NCI-H2196 (cell line): Measurements from ENCODE around the gene GNPDA1.
"Not testable (repeated sequence)": the region's sequence is repeated elsewhere in the genome, so short reads cannot be mapped to it uniquely, and the experiment has no call there.

Experiments used
- DNase-seq: peaks from one replicate; lab custom pipeline; 2025; ENCODE audit not compliant: unreplicated experiment; lab: John Stamatoyannopoulos, UW

The GNPDA1 gene

GRCh38 chr5:142012792-142013388 is at the start of gene GNPDA1:
Gene GNPDA1, minus strand, starts transcription at chr5:142013027. Its CDS starts 992 bp downstream, at chr5:142012035.
- DNase-seq = peak; percentile 85

DNA sequence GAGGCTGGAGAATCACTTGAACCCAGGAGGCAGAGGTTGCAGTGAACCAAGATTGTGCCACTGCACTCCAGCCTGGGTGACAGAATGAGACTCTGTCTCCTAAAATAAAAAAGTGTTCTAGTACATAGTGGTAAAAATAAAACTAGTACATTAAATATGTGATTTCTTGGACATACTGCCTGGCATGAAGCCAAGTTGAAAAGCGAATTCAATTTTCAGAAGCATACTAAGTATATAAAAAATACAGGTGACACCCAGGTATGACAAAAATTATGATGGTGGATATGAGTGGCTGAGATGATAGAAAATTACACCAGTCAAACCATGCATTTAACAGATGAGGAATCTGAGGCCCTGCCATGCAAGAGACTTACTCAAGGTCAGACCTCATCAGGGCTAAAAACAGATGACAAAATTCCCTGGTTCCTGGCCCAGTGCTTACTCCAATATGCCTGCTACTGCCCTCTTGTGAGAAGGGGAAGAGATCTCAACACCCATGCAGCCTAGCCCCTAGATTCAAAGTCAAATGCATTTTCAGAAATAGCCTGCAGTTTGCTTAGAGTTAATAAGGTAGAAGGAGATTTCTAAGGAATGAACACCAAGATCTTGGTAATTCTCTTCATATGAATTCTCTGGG is 46.6 kb upstream of the GNPDA1 start:
- DNase-seq = no peak

GRCh38 chr5:142057697-142058056 is 44.9 kb upstream of the GNPDA1 start:
- DNase-seq = no peak

- no peak for DNase-seq
Observed at GRCh38 chr5:142056816-142057696, 44.2 kb upstream of the GNPDA1 start.

DNA sequence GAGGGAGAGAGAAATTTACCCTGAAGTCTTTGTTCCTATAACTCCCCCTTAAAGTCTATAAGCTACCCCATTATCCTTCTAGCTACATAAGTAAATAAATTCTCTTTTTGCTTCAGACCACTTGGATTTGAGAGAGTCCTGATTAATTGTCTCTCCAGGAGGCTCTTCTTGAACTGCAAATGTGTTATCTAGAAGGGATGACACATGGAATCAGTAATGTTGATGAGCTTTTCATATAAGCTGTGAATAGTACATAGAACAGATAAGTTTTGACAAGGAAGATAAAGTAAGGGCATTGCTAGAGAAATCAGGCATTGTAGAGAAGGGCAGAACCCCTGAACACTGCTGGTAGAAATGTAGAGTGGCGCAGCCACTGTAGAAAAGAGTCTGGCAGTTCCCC is 42.5 kb upstream of the GNPDA1 start:
- DNase-seq = no peak

GRCh38 chr5:142053426-142054151 is 40.8 kb upstream of the GNPDA1 start:
- no peak for DNase-seq

DNA sequence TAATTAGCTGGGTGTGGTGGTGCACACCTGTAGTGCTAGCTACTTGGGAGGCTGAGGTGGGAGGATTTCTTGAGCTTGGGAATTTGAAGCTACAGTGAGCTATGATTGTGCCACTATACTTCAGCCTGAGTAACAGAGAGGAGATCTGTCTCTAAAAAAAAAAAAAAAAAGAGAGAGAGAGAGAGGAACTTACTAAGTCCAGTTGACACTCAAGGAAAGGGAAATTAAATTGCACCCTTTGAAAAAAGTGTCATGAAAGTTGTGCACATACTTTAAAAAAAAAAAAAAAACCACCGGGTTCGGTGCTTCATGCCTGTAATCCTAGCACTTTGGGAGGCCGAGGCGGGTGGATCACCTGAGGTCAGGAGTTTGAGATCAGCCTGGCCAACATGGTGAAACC is 39.2 kb upstream of the GNPDA1 start:
- not testable (repeated sequence) for DNase-seq

DNA sequence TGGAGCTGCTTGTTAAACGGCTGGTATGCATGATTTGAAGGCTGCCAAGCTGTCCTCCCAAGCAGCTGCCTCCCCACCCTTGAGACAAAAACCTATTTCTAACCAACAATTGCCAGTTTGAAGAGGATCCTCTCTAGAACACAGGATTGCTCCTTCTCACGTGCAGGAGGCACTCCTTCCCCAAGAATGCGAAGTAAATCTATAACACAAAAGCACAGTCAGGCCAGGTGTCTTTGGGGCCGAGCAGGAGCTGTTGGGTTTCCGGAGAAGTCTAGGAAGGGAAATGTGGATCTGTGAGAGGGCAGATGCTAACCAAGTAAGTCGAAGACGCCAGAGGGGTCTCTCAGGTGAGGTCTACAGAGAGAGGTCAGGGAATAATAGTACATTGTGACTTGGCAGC is 35.4 kb upstream of the GNPDA1 start:
- DNase-seq = no peak

DNA sequence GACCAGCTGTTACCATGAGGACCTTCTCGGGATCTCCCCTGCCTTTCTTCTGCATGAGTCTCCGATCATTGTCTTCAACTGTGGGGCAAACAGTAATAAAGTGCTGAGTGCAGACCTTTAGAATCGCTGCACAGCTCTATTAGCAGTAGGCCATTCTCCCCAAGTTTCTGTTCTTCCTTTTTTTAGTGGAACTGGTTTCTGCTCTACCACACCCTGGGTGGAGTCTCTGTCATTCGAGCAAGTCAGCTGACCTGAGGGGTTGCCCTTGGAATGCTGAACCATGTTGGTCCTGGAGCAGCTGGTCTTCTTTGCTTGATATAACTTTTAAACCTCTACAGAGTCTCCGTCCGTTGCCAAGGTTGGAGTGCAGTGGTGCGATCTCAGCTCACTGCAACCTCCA is 33.4 kb upstream of the GNPDA1 start:
- DNase-seq = no peak

- DNase-seq = not testable (repeated sequence)
Observed at GRCh38 chr5:142040881-142041280, 28.1 kb upstream of the GNPDA1 start.

GRCh38 chr5:142040285-142040684 is 27.5 kb upstream of the GNPDA1 start:
- DNase-seq = no peak

DNA sequence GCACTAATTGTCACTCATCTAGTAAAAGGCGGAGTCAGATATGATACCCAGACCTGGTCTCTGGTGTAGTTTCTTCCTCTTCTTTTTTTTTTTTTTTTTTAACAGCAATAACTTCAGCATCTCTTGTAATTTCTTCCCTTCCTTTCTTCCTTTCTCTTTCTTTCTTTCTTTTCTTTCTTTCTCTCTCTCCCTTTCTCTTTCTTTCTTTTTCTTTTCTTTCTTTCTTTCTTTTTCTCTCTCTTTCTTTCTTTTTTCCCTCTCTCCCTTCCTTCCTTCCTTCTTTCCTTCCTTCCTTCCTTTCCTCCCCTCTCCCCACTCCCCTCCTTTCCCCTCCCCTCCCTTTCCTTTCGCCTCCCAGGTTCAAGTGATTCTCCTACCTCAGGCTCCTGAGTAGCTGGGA is 25.9 kb upstream of the GNPDA1 start:
- no peak for DNase-seq

DNA sequence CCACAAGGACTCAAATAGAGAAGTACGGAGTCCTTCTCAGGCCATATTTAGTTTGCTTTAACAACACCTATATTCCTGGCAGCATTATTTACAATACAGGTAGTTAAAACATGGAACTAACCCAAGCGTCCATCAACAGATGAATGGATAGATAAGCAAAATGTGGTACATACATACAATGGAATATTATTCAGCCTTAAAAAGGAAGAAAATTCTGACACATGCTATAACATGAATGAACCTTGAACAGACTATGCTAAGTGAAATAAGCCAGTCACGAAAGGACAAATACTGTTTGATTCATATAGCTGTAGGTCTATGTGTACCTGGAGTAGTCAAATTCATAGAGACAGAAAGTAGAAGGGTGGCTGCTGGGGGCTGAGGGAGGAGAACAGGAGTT is 24.8 kb upstream of the GNPDA1 start:
- DNase-seq = not testable (repeated sequence)

- DNase-seq = no peak
Observed at GRCh38 chr5:142036918-142037317, 24.1 kb upstream of the GNPDA1 start.

GRCh38 chr5:142034994-142035393 is 22.2 kb upstream of the GNPDA1 start:
- DNase-seq = no peak

DNA sequence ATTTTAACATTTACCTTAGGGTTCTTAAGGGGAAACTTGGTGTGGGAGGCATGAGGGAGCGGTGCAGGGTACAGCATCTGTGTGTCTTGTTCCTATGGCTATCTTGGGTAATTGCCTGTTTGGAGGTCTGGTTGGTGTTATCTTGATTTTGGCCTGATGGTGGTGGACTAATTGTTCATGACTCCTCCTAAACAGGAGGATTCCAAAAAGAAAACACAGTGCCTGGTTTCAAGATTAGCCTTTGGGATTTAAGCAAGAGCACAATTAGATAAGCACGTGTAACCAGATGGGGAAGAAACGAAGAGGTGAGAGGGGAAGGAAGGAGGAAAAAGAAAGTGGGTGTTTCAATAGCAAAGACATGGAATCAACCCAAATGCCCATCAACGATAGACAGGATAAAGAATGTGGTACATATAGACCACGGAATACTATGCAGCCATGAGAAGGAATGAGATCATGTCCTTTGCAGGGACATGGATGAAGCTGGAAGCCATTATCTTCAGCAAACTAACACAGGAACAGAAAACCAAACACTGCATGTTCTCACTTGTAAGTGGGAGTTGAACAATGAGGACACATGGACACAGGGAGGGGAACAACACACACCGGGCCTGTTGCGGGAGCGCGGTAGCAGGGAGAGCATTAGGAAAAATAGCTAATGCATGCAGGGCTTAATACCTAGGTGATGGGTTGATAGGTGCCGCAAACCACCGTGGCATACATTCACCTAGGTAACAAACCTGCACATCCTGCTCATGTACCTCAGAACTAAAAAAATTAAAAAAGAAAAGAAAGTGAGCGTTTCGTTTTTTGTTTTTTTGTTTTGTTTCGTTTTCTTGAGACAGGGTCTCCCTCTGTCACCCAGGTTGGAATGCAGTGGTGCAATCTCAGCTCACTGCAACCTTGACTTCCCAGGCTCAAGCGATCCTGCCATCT is 21.1 kb upstream of the GNPDA1 start:
- not testable (repeated sequence) for DNase-seq

DNA sequence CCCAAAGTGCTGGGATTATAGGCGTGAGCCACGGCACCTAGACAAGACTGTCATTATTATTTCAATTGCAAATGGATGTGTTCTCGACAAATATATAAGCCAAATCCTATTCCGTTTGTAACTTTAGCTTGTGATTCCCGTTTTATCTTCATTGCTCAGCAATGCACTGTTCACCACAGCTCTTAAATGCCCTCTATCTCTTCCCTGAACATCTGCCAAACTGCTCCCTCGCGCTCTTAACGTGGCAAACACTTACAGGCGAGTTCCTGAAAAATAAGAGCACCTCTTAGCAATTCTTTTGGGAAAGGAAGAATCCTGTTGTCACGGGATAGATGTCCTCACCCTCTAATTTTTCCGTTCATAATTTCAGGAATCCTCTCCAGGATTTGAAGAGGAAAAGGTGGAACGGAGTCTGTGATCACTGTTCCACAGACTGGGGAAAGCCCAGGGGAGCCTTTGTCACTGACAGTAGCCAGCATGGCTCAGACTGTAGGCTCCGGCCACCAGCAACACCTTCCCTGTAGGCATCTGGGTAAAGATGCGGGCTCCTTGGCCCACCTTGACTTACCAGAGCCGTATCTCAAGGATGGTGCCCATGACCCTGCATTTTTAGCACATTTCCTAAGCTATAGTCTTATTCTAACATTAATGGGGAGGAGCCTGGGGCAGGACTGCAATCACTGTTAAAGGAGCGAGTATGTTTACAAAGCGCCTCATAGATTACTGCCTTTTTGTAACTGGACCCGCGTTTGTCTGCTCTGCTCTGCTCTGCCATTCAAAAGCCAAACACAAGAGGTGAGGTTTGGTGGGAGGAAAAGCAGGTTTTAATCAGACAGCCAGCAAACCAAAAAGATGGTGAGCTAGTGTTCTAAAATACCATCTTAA is 20.2 kb upstream of the GNPDA1 start:
- DNase-seq = no peak

GRCh38 chr5:142032150-142032549 is 19.3 kb upstream of the GNPDA1 start:
- no peak for DNase-seq

DNA sequence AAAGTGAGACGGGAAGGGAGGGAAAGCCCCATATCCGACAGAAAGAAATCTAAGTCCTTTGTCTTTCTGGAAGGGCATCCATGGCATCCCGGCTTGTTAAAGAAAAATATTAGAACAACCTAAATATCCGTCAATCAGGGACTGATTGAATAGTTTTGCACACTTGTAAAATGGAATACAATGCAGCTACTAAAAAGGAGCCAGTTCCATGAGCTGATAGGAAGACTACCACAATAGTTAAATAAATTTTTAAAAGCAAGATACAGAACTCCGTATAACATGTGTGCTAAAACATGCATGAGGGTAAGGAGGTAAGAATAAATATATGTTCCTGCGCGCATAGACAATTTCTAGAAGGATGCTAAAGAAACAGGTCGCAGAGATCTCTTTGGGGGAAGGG is 12.8 kb upstream of the GNPDA1 start:
- no peak for DNase-seq
